ENCODE results near the gene ARMH3. TPM values are rescaled to one million over a fixed set of nuclear protein-coding genes. Genes with fewer than 3 reads are reported as not detected.
A peak's percentile ranks its signal among the peaks of the same experiment; 100 is the strongest.

The ARMH3 gene, protein sequence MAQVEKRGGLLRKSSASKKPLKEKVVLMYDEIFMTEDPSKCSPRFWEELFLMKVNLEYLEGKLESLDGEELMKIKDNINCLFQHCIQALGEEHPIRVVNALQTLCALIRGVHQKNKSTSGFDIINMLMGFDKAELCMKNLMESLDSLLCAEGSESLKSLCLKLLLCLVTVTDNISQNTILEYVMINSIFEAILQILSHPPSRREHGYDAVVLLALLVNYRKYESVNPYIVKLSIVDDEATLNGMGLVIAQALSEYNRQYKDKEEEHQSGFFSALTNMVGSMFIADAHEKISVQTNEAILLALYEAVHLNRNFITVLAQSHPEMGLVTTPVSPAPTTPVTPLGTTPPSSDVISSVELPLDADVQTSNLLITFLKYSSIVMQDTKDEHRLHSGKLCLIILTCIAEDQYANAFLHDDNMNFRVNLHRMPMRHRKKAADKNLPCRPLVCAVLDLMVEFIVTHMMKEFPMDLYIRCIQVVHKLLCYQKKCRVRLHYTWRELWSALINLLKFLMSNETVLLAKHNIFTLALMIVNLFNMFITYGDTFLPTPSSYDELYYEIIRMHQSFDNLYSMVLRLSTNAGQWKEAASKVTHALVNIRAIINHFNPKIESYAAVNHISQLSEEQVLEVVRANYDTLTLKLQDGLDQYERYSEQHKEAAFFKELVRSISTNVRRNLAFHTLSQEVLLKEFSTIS
- 10 to 100 TPM; 21.6 to 23.7 TPM for total RNA-seq
- polyA plus RNA-seq (ENCODE audit: insufficient read depth, low read depth, low replicate concordance): 20.2 TPM
- long read RNA-seq, donor 1, full-length matches to known transcripts: 3 of 3 reads
- long read RNA-seq, donor 1, partial matches to known transcripts: 0 of 3 reads
- long read RNA-seq, donor 1, other reads (novel, unspliced or antisense): 0 of 3 reads
- long read RNA-seq, donor 2: 0 reads

DNA sequence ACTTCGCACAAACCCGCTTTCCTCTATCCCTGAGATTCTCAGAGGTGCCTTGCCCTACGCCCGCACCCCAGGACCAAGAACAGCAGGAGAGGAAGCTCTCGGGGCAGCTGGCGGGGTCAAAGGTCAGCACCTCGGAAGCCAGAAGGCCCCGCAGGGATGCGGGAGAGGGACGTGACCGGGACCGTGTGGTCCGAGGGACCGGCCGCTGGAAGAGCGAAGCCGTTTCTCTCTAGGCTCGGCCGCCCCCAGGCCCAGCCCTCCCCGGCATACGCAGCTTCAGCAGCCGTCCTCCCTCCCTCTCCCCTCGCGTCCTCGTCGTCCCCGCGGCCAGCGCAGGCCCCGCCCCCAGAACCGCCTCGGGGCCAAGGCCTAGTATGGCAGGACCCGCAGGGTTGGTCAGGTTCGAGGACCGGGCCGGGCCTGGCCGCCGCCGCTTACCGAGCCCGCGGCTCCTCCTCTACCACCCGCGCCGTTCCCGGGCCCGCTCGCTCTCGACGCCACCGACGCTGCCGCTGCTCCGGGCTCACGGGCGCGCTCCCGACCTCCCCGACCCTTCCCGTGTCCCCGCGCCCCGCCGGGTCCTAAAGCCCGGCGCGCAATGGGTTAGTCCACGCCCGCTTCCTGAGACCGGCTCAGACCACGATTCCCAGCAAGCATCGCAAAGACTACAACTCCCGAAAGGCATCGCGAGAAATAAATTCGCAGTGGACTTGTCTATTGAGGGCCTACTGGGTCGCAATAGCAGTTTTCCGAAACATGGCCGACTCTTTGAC is at the start of gene ARMH3:
ARMH3 (minus strand) TSS at position 527 of the 773 bp plus-strand sequence. CDS start 16,059 bp downstream, outside the sequence.
- H3K9me3 ChIP-seq: no peaks in the 10 kb centered on the region
- DNase-seq: peak; percentile 98
- no peaks in the 10 kb centered on the region for H3K36me3 ChIP-seq (ENCODE audit: low read depth, missing control alignments)
- 0 to 1% methylated on average over 38 to 62 of the region's 79 CpGs for whole genome bisulfite sequencing, 2 donors
- H3K27ac ChIP-seq: peak within 1 kb of the TSS; percentile 88 to 95
- no peaks in the 10 kb centered on the region for H3K27me3 ChIP-seq
- intact Hi-C loops (cut with DNase I; ENCODE audit: low total_unique reads): no loop called here
- H3K4me3 ChIP-seq: peak within 1 kb of the TSS; percentile 79 to 88
- H3K4me1 ChIP-seq: peaks cover 10% of the 10 kb centered on the region
- TF ChIP-seq POLR2A (IDR thresholded peaks at IDR 0.05) (peak; percentile 27), CTCF (IDR thresholded peaks at IDR 0.05) (peak in 1 of 3 experiments; percentile 8)

- WGBS, 2 donors: 67 to 90% methylated on average over 1 of the region's 1 CpG
- Histone ChIP-seq H3K4me1 (no peaks in the 10 kb centered on the region), H3K36me3 (ENCODE audit: low read depth, missing control alignments) (no peaks in the 10 kb centered on the region), H3K27me3 (no peaks in the 10 kb centered on the region), H3K4me3 (no peak overlapping the region), H3K9me3 (no peaks in the 10 kb centered on the region), H3K27ac (no peak overlapping the region)
- no peak for DNase-seq
- intact Hi-C loops (cut with DNase I; ENCODE audit: low total_unique reads): no loop called here
- TF ChIP-seq CTCF (IDR thresholded peaks at IDR 0.05) (no peak), POLR2A (IDR thresholded peaks at IDR 0.05) (no peak)
These were observed 46.4 kb upstream of the ARMH3 start for GRCh38 chr10:102102421-102102820.

DNA sequence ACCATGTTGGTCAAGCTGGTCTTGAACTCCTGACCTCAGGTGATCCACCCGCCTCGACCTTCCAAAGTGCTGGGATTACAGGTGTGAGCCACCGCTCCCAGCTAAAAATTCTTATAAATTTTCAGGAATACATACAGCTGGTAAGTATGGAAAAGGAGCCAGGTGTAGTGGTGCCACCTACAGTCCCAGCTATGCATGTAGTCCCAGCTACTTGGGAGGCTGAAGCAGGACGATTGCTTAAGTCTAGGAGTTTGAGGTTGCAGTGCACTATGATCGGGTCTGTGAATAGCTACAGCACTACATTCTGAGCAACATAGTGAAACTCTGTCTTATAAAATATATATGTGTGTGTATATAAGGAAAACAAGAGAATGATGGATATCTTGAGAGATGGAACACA is 45.2 kb upstream of the ARMH3 start:
- H3K9me3 ChIP-seq: no peaks in the 10 kb centered on the region
- no peak overlapping the region for H3K27ac ChIP-seq
- 87 to 88% methylated on average over 5 of the region's 5 CpGs for WGBS, 2 donors
- no peaks in the 10 kb centered on the region for H3K27me3 ChIP-seq
- DNase-seq: no peak
- TF ChIP-seq POLR2A (IDR thresholded peaks at IDR 0.05) (no peak), CTCF (IDR thresholded peaks at IDR 0.05) (no peak)
- intact Hi-C loops (cut with DNase I; ENCODE audit: low total_unique reads): no loop called here
- no peak overlapping the region for H3K4me3 ChIP-seq
- no peaks in the 10 kb centered on the region for H3K4me1 ChIP-seq
- H3K36me3 ChIP-seq (ENCODE audit: low read depth, missing control alignments): no peaks in the 10 kb centered on the region

GRCh38 chr10:102096449-102096848 is 40.5 kb upstream of the ARMH3 start:
- Histone ChIP-seq H3K27me3 (no peaks in the 10 kb centered on the region), H3K4me3 (no peak overlapping the region), H3K36me3 (ENCODE audit: low read depth, missing control alignments) (no peaks in the 10 kb centered on the region), H3K4me1 (no peaks in the 10 kb centered on the region), H3K9me3 (no peaks in the 10 kb centered on the region), H3K27ac (no peak overlapping the region)
- TF ChIP-seq CTCF (IDR thresholded peaks at IDR 0.05): no peak
- TF ChIP-seq POLR2A (IDR thresholded peaks at IDR 0.05): no peak
- DNase-seq: no peak
- intact Hi-C loops (cut with DNase I; ENCODE audit: low total_unique reads): no loop called here
- 91 to 95% methylated on average over 7 of the region's 7 CpGs for WGBS, 2 donors

All from testis (tissue), 5 donors.